Trophoblast cell (in vitro differentiated cells and primary cell): ENCODE results near the gene PRM3.
"Not testable (repeated sequence)": the region's sequence is repeated elsewhere in the genome, so short reads cannot be mapped to it uniquely, and the experiment has no call there.

Experiments used
- DNase-seq, 2 donors: peaks; one replicate each; pipeline ENCODE4 v3.0.0-alpha.2; 2016
- H2AFZ ChIP-seq: 2 replicates; pipeline ENCODE4 v1.6.1; 2013; ENCODE audit warnings: low read length, moderate library complexity, mild to moderate bottlenecking; ENCODE audit not compliant: insufficient read depth, poor library complexity
- H2AK5ac ChIP-seq: 2 replicates; pipeline ENCODE4 v1.6.1; 2013; ENCODE audit warnings: mild to moderate bottlenecking, low read length
- H2BK120ac ChIP-seq: 2 replicates; pipeline ENCODE4 v1.6.1; 2013; ENCODE audit warnings: low read length, mild to moderate bottlenecking, moderate library complexity; ENCODE audit not compliant: insufficient read depth, poor library complexity
- H2BK12ac ChIP-seq: 2 replicates; pipeline ENCODE4 v1.6.1; 2013; ENCODE audit warnings: mild to moderate bottlenecking, low read length, moderate library complexity
- H2BK5ac ChIP-seq: 2 replicates; pipeline ENCODE4 v1.6.1; 2013; ENCODE audit warnings: low read length, low read depth, moderate library complexity, mild to moderate bottlenecking; ENCODE audit not compliant: poor library complexity
- H3K14ac ChIP-seq: 2 replicates; pipeline ENCODE4 v1.6.1; 2013; ENCODE audit warnings: mild to moderate bottlenecking, low read length
- H3K18ac ChIP-seq: 2 replicates; pipeline ENCODE4 v1.6.1; 2013; ENCODE audit warnings: mild to moderate bottlenecking, low read length
- H3K23ac ChIP-seq: 2 replicates; pipeline ENCODE4 v1.6.1; 2013; ENCODE audit warnings: low read length
- H3K27ac ChIP-seq: 2 replicates; pipeline ENCODE4 v1.5.1; 2013; ENCODE audit warnings: low read depth, mild to moderate bottlenecking, inconsistent platforms, low read length, moderate library complexity
- H3K27me3 ChIP-seq: 2 replicates; pipeline ENCODE4 v1.6.1; 2013; ENCODE audit warnings: inconsistent platforms, mild to moderate bottlenecking, low read length, moderate library complexity; ENCODE audit not compliant: insufficient read depth
- H3K36me3 ChIP-seq, 2 experiments: 1 replicate in 1 of 2; 2 replicates in 1 of 2; pipeline ENCODE4 v1.6.1; 2013; ENCODE audit warnings: low read length in 2 of 2, mild to moderate bottlenecking in 2 of 2, moderate library complexity in 1 of 2; ENCODE audit not compliant: insufficient read depth in 2 of 2, control insufficient read depth in 1 of 2
- H3K4ac ChIP-seq: 2 replicates; pipeline ENCODE4 v1.6.1; 2013; ENCODE audit warnings: low read depth, mild to moderate bottlenecking, low read length, moderate library complexity
- H3K4me1 ChIP-seq, 2 experiments: 1 replicate in 1 of 2; 2 replicates in 1 of 2; pipeline ENCODE4 v1.6.1; 2013; ENCODE audit warnings: low read length in 2 of 2, mild to moderate bottlenecking in 2 of 2, moderate library complexity in 1 of 2; ENCODE audit not compliant: insufficient read depth in 2 of 2, control insufficient read depth in 1 of 2
- H3K4me2 ChIP-seq: 2 replicates; pipeline ENCODE4 v1.6.1; 2013; ENCODE audit warnings: inconsistent platforms, mild to moderate bottlenecking, low read length, moderate library complexity
- H3K4me3 ChIP-seq: 2 replicates; pipeline ENCODE4 v1.5.1; 2013; ENCODE audit warnings: mild to moderate bottlenecking, low read depth, low read length, inconsistent platforms
- H3K79me1 ChIP-seq: one replicate; pipeline ENCODE4 v1.6.1; 2013; ENCODE audit warnings: low read length
- H3K79me2 ChIP-seq: 2 replicates; pipeline ENCODE4 v1.6.1; 2013; ENCODE audit warnings: low read length, mild to moderate bottlenecking; ENCODE audit not compliant: control insufficient read depth, insufficient read depth, poor library complexity
- H3K9ac ChIP-seq: 2 replicates; pipeline ENCODE4 v1.6.1; 2013; ENCODE audit warnings: mild to moderate bottlenecking, low read length
- H3K9me3 ChIP-seq: 2 replicates; pipeline ENCODE4 v1.6.1; 2013; ENCODE audit warnings: low read depth, mild to moderate bottlenecking, control low read depth, inconsistent platforms, low read length; ENCODE audit not compliant: insufficient read depth
- H4K12ac ChIP-seq: 2 replicates; pipeline ENCODE4 v1.6.1; 2013; ENCODE audit warnings: low read depth, mild to moderate bottlenecking, low read length, moderate library complexity
- H4K8ac ChIP-seq: 2 replicates; pipeline ENCODE4 v1.6.1; 2013; ENCODE audit warnings: low read depth, mild to moderate bottlenecking, low read length, moderate library complexity
- H4K91ac ChIP-seq: one replicate; pipeline ENCODE4 v1.6.1; 2013; ENCODE audit warnings: low read depth, mild to moderate bottlenecking, low read length, moderate library complexity
- WGBS: extraction: QIAGEN DNeasy Blood & Tissue Kit; methylation state at CpG from one replicate; pipeline ENCODE4 v1.1.7; 2013; ENCODE audit warnings: missing lambda C conversion rate; ENCODE audit not compliant: insufficient read length, insufficient coverage; ENCODE audit errors: extremely low coverage; 5-methylcytosine and 5-hydroxymethylcytosine counted together

Gene PRM3

DNA sequence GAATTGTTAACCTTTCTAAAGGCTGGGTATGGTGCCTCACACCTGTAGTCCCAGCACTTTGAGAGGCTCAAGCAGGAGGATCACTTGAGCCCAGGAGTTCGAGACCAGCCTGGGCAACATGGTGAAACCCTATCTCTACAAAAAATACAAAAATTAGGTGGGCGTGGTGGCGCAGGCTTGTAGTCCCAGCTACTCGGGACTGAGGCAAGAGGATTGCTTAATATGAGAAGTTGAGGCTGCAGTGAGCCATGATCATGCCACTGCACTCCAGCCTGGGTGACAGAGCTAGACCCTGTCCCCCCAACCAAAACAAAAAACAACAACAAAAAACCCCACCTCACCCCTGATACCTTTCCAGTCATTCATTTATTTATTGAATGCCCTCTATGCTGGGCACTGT lies 16.3 kb upstream of the PRM3 start:
- H3K4ac ChIP-seq, H2BK5ac ChIP-seq, H2BK12ac ChIP-seq, H4K8ac ChIP-seq, H3K9me3 ChIP-seq, H3K27me3 ChIP-seq, H3K79me2 ChIP-seq, H3K18ac ChIP-seq, H3K9ac ChIP-seq, H2AK5ac ChIP-seq, H2BK120ac ChIP-seq, H3K14ac ChIP-seq, H3K23ac ChIP-seq, H3K27ac ChIP-seq, H4K12ac ChIP-seq, H3K4me3 ChIP-seq, H3K4me2 ChIP-seq, H3K36me3 ChIP-seq, H3K79me1 ChIP-seq, H4K91ac ChIP-seq, DNase-seq, H2AFZ ChIP-seq: not testable (repeated sequence)
- WGBS = no CpG with 5 or more reads among the region's 4 CpGs
- peaks cover 9 to 11% of the 10 kb centered on the region in 2 experiments for H3K4me1 ChIP-seq

DNA sequence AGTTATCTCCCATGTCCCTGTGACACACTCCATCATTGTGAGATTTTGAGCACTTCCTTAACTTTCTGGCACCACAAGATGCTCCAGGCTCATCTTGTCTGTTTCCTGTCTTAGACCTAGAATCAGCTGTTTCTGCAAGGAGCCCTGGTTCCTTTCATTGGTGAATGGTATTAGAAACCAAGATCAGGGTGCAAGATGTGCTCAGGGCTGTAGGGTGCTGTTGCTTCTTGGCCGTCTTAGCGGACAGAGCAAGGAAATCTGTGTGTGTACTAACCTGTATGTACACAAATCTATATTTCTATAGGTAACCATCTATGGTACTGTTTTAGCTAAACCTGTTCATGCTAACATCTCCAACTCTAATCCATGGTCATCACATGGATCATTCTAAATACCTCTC lies 15.8 kb upstream of the PRM3 start:
- no peaks in the 10 kb centered on the region for H3K79me2 ChIP-seq
- H3K18ac ChIP-seq = no peak overlapping the region
- H2BK120ac ChIP-seq = no peak overlapping the region
- H3K4me3 ChIP-seq = no peak overlapping the region
- H2AK5ac ChIP-seq = no peak overlapping the region
- H3K79me1 ChIP-seq = peaks cover 2% of the 10 kb centered on the region
- no peak overlapping the region for H2BK5ac ChIP-seq
- DNase-seq = no peak
- no peak overlapping the region for H3K4me2 ChIP-seq
- H3K4me1 ChIP-seq = peaks cover 9 to 11% of the 10 kb centered on the region in 2 experiments
- no peak overlapping the region for H3K14ac ChIP-seq
- WGBS = no CpG with 5 or more reads among the region's 2 CpGs
- H3K27ac ChIP-seq = no peak overlapping the region
- H3K23ac ChIP-seq = no peak overlapping the region
- H2BK12ac ChIP-seq = no peak overlapping the region
- H3K36me3 ChIP-seq = no peaks in the 10 kb centered on the region
- H3K27me3 ChIP-seq = no peaks in the 10 kb centered on the region
- no peak overlapping the region for H4K91ac ChIP-seq
- no peak overlapping the region for H3K9ac ChIP-seq
- no peaks in the 10 kb centered on the region for H3K9me3 ChIP-seq
- H4K12ac ChIP-seq = no peak overlapping the region
- H2AFZ ChIP-seq = no peak overlapping the region
- no peak overlapping the region for H3K4ac ChIP-seq
- H4K8ac ChIP-seq = no peak overlapping the region

DNA sequence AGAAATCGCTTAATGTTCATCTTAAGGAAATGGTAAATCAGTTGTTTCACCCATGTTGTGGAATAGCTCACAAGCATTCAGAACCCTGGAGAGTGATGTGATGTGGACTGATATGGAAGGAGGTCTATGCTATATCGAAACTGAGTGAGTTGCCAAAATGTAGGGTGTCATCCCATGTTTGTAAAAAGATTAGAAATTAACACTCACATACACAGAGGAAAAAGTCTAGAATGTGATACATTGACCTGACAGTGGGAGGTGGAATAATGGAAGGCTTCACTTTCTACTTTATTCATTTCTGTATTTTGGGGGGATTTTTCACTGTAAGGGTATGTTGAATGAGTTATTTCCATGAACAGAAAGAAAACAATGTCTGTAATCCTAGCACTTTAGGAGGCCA lies 12.4 kb upstream of the PRM3 start:
- Histone ChIP-seq H3K4me1 (peaks cover 0 to 3% of the 10 kb centered on the region in 2 experiments), H3K4ac (no peak overlapping the region), H4K91ac (no peak overlapping the region), H3K23ac (no peak overlapping the region), H4K8ac (no peak overlapping the region), H3K27me3 (no peaks in the 10 kb centered on the region), H2BK12ac (no peak overlapping the region), H2AK5ac (no peak overlapping the region), H3K27ac (no peak overlapping the region), H3K9me3 (no peaks in the 10 kb centered on the region), H3K18ac (no peak overlapping the region), H4K12ac (no peak overlapping the region), H2BK5ac (no peak overlapping the region), H3K4me2 (no peak overlapping the region), H3K79me2 (no peaks in the 10 kb centered on the region), H2BK120ac (no peak overlapping the region), H3K4me3 (no peak overlapping the region), H3K9ac (no peak overlapping the region), H2AFZ (no peak overlapping the region), H3K79me1 (no peaks in the 10 kb centered on the region), H3K36me3 (no peaks in the 10 kb centered on the region), H3K14ac (no peak overlapping the region)
- WGBS = no CpG with 5 or more reads among the region's 2 CpGs
- no peak for DNase-seq

DNA sequence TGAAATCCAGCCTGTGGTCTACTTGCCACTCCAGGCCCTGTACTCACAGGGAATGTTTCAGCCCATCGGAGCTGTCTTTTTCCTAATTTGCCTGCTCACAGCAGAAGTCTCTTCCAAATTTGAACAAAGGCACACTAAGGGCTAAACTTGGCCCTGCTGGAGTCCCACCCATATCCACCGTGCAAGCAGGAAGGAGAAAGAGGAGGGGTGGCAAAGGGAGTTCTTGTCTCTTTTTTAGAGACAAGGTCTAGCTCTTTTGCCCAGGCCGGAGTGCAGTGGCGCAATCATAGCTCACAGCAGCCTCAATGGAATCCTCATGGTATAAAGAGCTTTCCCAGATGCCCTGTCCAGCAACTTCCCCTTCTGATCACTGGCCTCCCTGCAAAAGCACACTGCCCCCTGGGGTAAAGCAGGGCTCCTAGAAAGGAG lies 10.4 kb upstream of the PRM3 start:
- Histone ChIP-seq H3K18ac (no peak overlapping the region), H3K27me3 (no peaks in the 10 kb centered on the region), H2AK5ac (no peak overlapping the region), H3K14ac (no peak overlapping the region), H3K79me1 (no peaks in the 10 kb centered on the region), H2AFZ (no peak overlapping the region), H4K91ac (no peak overlapping the region), H2BK12ac (no peak overlapping the region), H3K36me3 (no peaks in the 10 kb centered on the region), H2BK5ac (no peak overlapping the region), H4K8ac (no peak overlapping the region), H3K4me2 (no peak overlapping the region), H4K12ac (no peak overlapping the region), H3K9ac (no peak overlapping the region), H3K4me3 (no peak overlapping the region), H2BK120ac (no peak overlapping the region), H3K4ac (no peak overlapping the region), H3K9me3 (no peaks in the 10 kb centered on the region), H3K27ac (no peak overlapping the region), H3K23ac (no peak overlapping the region), H3K4me1 (no peaks in the 10 kb centered on the region), H3K79me2 (no peaks in the 10 kb centered on the region)
- no CpG with 5 or more reads among the region's 4 CpGs for WGBS
- no peak for DNase-seq
